OCI-LY1 (cell line): ENCODE measurements around the gene GPR42.

Source experiments
- EZH2 ChIP-seq: fragments of 200-600 bp; sonication (generic), shearing (Covaris generic); IDR thresholded peaks from 2 replicates; pipeline ENCODE4 v1.8.0; 2017; ENCODE audit warnings: borderline replicate concordance, mixed run types, mild to moderate bottlenecking, antibody characterized with exemption, low read length, moderate library complexity, mixed read lengths
- TF ChIP-seq, protein P1 (sequence below): fragments of 200-600 bp; sonication (generic), shearing (Covaris generic); IDR thresholded peaks from 2 replicates; pipeline ENCODE4 v1.5.1; 2017; ENCODE audit warnings: mild to moderate bottlenecking, antibody characterized with exemption, low read length, moderate library complexity, mixed read lengths

GRCh38 chr19:35388277-35389054 lies 17.6 kb downstream of the GPR42 start:
- TF ChIP-seq, protein P1, sequence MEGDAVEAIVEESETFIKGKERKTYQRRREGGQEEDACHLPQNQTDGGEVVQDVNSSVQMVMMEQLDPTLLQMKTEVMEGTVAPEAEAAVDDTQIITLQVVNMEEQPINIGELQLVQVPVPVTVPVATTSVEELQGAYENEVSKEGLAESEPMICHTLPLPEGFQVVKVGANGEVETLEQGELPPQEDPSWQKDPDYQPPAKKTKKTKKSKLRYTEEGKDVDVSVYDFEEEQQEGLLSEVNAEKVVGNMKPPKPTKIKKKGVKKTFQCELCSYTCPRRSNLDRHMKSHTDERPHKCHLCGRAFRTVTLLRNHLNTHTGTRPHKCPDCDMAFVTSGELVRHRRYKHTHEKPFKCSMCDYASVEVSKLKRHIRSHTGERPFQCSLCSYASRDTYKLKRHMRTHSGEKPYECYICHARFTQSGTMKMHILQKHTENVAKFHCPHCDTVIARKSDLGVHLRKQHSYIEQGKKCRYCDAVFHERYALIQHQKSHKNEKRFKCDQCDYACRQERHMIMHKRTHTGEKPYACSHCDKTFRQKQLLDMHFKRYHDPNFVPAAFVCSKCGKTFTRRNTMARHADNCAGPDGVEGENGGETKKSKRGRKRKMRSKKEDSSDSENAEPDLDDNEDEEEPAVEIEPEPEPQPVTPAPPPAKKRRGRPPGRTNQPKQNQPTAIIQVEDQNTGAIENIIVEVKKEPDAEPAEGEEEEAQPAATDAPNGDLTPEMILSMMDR = no peak
- no peak for TF ChIP-seq EZH2
